ENCODE results near the gene SRRM5.

DNA sequence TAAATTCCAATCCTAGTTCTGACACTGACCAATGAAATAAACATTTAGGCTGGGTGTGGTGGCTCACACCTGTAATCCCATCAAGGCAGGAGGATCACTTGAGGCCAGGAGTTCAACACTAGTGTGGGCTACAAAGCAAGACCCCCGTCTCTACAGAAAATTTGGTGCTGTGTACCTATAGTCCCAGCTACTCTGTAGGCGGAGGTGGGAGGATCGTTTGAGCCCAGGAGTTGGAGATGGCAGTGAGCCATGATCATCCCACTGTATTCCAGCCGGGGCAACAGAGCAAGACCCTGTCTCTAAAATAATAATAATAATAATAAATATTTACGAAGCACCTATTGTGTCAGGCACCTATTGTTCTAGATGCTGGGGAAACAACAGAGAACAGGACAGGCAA is 22.6 kb upstream of the SRRM5 start:
- TF ChIP-seq, protein P1, sequence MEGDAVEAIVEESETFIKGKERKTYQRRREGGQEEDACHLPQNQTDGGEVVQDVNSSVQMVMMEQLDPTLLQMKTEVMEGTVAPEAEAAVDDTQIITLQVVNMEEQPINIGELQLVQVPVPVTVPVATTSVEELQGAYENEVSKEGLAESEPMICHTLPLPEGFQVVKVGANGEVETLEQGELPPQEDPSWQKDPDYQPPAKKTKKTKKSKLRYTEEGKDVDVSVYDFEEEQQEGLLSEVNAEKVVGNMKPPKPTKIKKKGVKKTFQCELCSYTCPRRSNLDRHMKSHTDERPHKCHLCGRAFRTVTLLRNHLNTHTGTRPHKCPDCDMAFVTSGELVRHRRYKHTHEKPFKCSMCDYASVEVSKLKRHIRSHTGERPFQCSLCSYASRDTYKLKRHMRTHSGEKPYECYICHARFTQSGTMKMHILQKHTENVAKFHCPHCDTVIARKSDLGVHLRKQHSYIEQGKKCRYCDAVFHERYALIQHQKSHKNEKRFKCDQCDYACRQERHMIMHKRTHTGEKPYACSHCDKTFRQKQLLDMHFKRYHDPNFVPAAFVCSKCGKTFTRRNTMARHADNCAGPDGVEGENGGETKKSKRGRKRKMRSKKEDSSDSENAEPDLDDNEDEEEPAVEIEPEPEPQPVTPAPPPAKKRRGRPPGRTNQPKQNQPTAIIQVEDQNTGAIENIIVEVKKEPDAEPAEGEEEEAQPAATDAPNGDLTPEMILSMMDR (IDR thresholded peaks at IDR 0.05): no peak
- TF ChIP-seq RAD21 (conservative IDR thresholded peaks at IDR 0.05 in 1 of 2, IDR thresholded peaks at IDR 0.05 in 1 of 2) (no peak), POLR2A (IDR thresholded peaks at IDR 0.05; ENCODE audit: low read length) (no peak)

Data from A549 (cell line).